Muscle of leg (tissue), 11 donors: ENCODE results near the gene SEC24D. TPM values are rescaled to one million over a fixed set of nuclear protein-coding genes. Genes with fewer than 3 reads are reported as not detected.

Experiments
- DNase-seq: peaks from one replicate; pipeline ENCODE4 v3.0.0; 2013
- H3K27ac ChIP-seq: one replicate; pipeline ENCODE4 v1.5.1; 2013; ENCODE audit warnings: mild to moderate bottlenecking, low read length, control low read depth
- H3K27me3 ChIP-seq: one replicate; pipeline ENCODE4 v1.6.1; 2013; ENCODE audit warnings: low read length; ENCODE audit not compliant: control insufficient read depth, insufficient read depth
- H3K36me3 ChIP-seq: one replicate; pipeline ENCODE4 v1.6.1; 2013; ENCODE audit warnings: low read length; ENCODE audit not compliant: control insufficient read depth, insufficient read depth
- H3K4me1 ChIP-seq: one replicate; pipeline ENCODE4 v1.6.1; 2013; ENCODE audit warnings: low read length; ENCODE audit not compliant: control insufficient read depth, insufficient read depth
- H3K4me3 ChIP-seq: one replicate; pipeline ENCODE4 v1.5.1; 2013; ENCODE audit warnings: low read length, control low read depth
- H3K9me3 ChIP-seq: replicated peaks from 2 replicates; pipeline ENCODE4 v1.6.1; 2013; ENCODE audit warnings: low read depth, low read length; ENCODE audit not compliant: control insufficient read depth
- WGBS: methylation state at CpG from one replicate; pipeline ENCODE4 v1.1.5; 2013; ENCODE audit warnings: missing lambda C conversion rate; ENCODE audit not compliant: insufficient coverage; 5-methylcytosine and 5-hydroxymethylcytosine counted together
- polyA plus RNA-seq, 8 donors: library from polyadenylated mRNA; unstranded; fragments of 120-200 nt; gene quantifications; one replicate each; pipeline versions ENCODE4 v1.2.1 to v1.2.3, GENCODE V29; 2013; ENCODE audit warnings: inconsistent platforms in 1 of 8, low replicate concordance in 1 of 8; ENCODE audit not compliant: insufficient read length in 8 of 8, insufficient read depth in 1 of 8
- total RNA-seq: library from RNA; stranded (reverse); fragments of 120-200 nt; gene quantifications from one replicate; pipeline ENCODE4 v1.2.4, GENCODE V29; 2013

The SEC24D gene
- total and polyA plus RNA-seq, 9 donors, result 44.3 to 82.5 (median 50.0) TPM

DNA sequence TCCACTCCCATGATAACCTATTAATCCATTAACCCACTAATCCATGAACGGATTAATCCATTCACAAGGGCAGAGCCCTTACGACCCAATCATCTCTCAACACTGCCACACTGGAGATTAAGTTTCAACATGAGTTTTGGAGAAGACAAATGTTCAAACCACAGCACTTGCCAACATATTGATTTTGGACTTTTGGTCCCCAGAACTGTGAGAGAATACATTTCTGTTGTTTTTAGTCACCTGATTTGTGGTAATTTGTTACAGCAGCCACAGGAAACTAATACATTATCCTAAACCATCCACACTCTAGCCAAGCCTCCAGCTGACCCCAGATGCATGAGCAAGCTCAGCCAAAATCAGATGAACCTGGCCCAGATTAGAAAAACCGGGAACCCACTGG, 22.4 kb downstream of the SEC24D start:
- no peak for DNase-seq
- WGBS, result 100% methylated on average over 1 of the region's 3 CpGs
- no peaks in the 10 kb centered on the region for H3K4me1 ChIP-seq
- no peak overlapping the region for H3K4me3 ChIP-seq
- peaks cover 63% of the 10 kb centered on the region for H3K36me3 ChIP-seq
- no peaks in the 10 kb centered on the region for H3K27me3 ChIP-seq
- no peaks in the 10 kb centered on the region for H3K9me3 ChIP-seq
- no peak overlapping the region for H3K27ac ChIP-seq

GRCh38 chr4:118811832-118812231, 24.1 kb downstream of the SEC24D start:
- no peaks in the 10 kb centered on the region for H3K4me1 ChIP-seq
- H3K4me3 ChIP-seq, result no peak overlapping the region
- 93% methylated on average over 2 of the region's 3 CpGs for WGBS
- peaks cover 63% of the 10 kb centered on the region for H3K36me3 ChIP-seq
- no peaks in the 10 kb centered on the region for H3K27me3 ChIP-seq
- H3K27ac ChIP-seq, result no peak overlapping the region
- H3K9me3 ChIP-seq, result no peaks in the 10 kb centered on the region
- DNase-seq, result no peak

- WGBS, result 75% methylated on average over 2 of the region's 3 CpGs
- peaks cover 67% of the 10 kb centered on the region for H3K36me3 ChIP-seq
- no peak overlapping the region for H3K4me3 ChIP-seq
- no peak overlapping the region for H3K27ac ChIP-seq
- no peaks in the 10 kb centered on the region for H3K9me3 ChIP-seq
- no peaks in the 10 kb centered on the region for H3K4me1 ChIP-seq
- H3K27me3 ChIP-seq, result no peaks in the 10 kb centered on the region
- peak; percentile 11 for DNase-seq
These were observed 24.7 kb downstream of the SEC24D start for GRCh38 chr4:118810991-118811764.

DNA sequence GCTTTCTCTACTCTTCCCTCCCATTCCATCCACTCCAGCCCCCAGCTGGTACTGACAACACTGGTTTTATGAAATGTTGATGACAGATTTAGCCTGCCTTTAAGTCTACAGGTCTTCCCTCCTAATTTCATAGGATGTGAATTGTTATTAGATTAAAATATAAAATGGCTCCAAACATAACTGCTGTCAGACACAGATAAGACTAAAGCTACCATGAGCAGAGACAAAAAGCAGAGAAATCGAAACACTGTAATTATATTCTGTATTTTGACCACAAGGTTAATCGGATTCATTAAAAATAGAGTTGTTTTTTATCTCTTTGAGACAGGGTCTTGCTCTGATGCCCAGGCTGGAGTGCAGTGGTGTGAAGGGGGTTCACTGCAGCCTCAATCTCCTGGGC, 28.3 kb downstream of the SEC24D start:
- H3K4me3 ChIP-seq, result no peak overlapping the region
- no peak overlapping the region for H3K27ac ChIP-seq
- no peaks in the 10 kb centered on the region for H3K9me3 ChIP-seq
- no peaks in the 10 kb centered on the region for H3K4me1 ChIP-seq
- peaks cover 54% of the 10 kb centered on the region for H3K36me3 ChIP-seq
- H3K27me3 ChIP-seq, result no peaks in the 10 kb centered on the region
- no CpG with 5 or more reads among the region's 2 CpGs for WGBS
- no peak for DNase-seq

- Histone ChIP-seq H3K27ac (no peak overlapping the region), H3K36me3 (peaks cover 53% of the 10 kb centered on the region), H3K4me3 (no peak overlapping the region), H3K4me1 (no peaks in the 10 kb centered on the region), H3K9me3 (no peaks in the 10 kb centered on the region), H3K27me3 (no peaks in the 10 kb centered on the region)
- 88% methylated on average over 1 of the region's 1 CpG for WGBS
- DNase-seq, result no peak
These were observed 32.7 kb downstream of the SEC24D start for GRCh38 chr4:118803253-118803652.

DNA sequence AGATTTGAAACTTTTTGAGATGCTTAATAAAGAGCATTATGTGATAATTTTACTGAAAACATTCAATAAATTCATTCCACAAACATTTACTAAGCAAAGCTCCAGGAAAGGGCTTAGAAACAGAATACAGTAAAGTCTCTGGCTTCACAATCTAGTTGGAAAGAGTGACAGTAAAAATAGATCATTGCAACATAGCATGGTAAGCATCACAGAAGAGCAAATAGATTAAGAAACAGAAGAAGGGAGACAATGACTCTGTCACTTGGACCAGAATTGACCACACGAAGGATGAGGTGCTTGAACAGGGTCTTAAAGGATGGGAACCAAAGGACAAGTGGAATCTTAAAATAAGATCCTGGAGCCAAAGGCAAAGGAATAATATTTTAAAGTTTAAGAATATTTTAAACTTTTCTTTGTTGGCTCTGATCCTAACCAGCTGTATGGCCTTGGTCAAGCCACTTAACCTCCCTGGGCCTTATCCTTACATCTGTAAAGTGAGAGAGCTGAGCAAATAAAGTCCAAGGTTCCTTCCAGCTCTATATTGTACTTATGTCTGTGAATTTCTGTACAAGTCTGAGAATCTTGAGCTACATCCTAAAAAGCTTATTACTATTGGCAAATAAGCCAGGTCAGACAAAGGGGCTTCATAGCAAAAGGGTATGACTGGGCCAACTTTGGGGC, 33.9 kb downstream of the SEC24D start:
- Histone ChIP-seq H3K4me3 (no peak overlapping the region), H3K27me3 (no peaks in the 10 kb centered on the region), H3K9me3 (no peaks in the 10 kb centered on the region), H3K4me1 (no peaks in the 10 kb centered on the region), H3K36me3 (peaks cover 59% of the 10 kb centered on the region), H3K27ac (no peak overlapping the region)
- 50% methylated on average over 1 of the region's 1 CpG for WGBS
- DNase-seq, result no peak

GRCh38 chr4:118799231-118799942, 36.5 kb downstream of the SEC24D start:
- no peaks in the 10 kb centered on the region for H3K27me3 ChIP-seq
- no peak for DNase-seq
- H3K27ac ChIP-seq, result no peak overlapping the region
- H3K4me1 ChIP-seq, result no peaks in the 10 kb centered on the region
- H3K9me3 ChIP-seq, result no peaks in the 10 kb centered on the region
- no peak overlapping the region for H3K4me3 ChIP-seq
- peaks cover 51% of the 10 kb centered on the region for H3K36me3 ChIP-seq
- 86% methylated on average over 7 of the region's 9 CpGs for WGBS

- H3K27me3 ChIP-seq, result no peaks in the 10 kb centered on the region
- peaks cover 51% of the 10 kb centered on the region for H3K36me3 ChIP-seq
These were observed 37.3 kb downstream of the SEC24D start for GRCh38 chr4:118798658-118799057.

DNA sequence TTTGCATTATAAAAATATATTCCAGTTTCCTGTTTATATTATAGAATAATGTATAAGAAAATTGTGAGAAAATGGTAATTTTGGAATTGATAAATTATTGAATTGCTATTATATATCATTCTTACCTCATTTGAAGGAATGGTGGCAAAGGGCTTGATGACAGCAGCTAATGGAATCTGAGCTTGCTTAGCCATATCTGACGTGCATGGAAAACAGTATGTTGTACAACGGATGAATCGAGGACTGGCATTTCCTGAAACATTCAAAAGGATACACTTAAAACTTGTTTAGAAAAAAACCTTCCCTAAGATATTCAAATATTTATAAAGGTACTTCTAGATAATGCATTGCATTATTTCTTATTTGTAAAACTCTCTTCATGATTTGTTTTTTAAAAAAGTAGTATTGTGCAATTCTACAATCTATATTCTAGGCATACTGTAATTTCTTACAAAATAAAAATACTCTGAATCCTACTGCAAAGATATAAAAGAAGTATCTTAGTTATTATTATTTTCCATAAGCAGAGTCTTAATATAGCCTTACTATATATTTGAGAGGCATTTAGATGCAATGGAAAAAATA, 38.3 kb downstream of the SEC24D start:
- WGBS, result no CpG with 5 or more reads among the region's 3 CpGs
- Histone ChIP-seq H3K27ac (no peak overlapping the region), H3K4me1 (no peaks in the 10 kb centered on the region), H3K27me3 (no peaks in the 10 kb centered on the region), H3K4me3 (no peak overlapping the region), H3K36me3 (peaks cover 51% of the 10 kb centered on the region), H3K9me3 (no peaks in the 10 kb centered on the region)
- no peak for DNase-seq

More at GRCh38 chr4:118798658-118799057, 37.3 kb downstream of the SEC24D start:
- Histone ChIP-seq H3K27ac (no peak overlapping the region), H3K9me3 (no peaks in the 10 kb centered on the region), H3K4me1 (no peaks in the 10 kb centered on the region), H3K4me3 (no peak overlapping the region)
- 93% methylated on average over 3 of the region's 3 CpGs for WGBS
- DNase-seq, result no peak
